HEK293T (cell line): Measurements from ENCODE around the gene ZNF414.
A peak's percentile ranks its signal among the peaks of the same experiment; 100 is the strongest.

Experiments
- CTCF ChIA-PET: fragments of 350-600 bp; formaldehyde crosslinking; extraction: SDS; loops from one replicate; lab custom pipeline; 2021; ENCODE audit warnings: antibody characterized with exemption, inconsistent platforms; lab: Yijun Ruan, JAX
- POLR2A ChIA-PET: fragments of 350-600 bp; formaldehyde crosslinking; extraction: SDS; loops from one replicate; lab custom pipeline; 2020; ENCODE audit warnings: antibody characterized with exemption, inconsistent platforms; lab: Yijun Ruan, JAX
- DNase-seq: peaks from one replicate; pipeline ENCODE4 v3.0.0; 2012; ENCODE audit warnings: mixed read lengths; ENCODE audit errors: extremely low spot score
- ARNT ChIP-seq: fragments of 450-650 bp; IDR thresholded peaks from 2 replicates; pipeline ENCODE4 v1.6.1; 2017; ENCODE audit warnings: mild to moderate bottlenecking
- BHLHE40 ChIP-seq: fragments of 450-650 bp; IDR thresholded peaks from 2 replicates; pipeline ENCODE4 v1.6.1; 2016; ENCODE audit warnings: mild to moderate bottlenecking, moderate library complexity, borderline replicate concordance
- CTBP1 ChIP-seq: fragments of 450-650 bp; IDR thresholded peaks from 2 replicates; pipeline ENCODE4 v1.6.1; 2016; ENCODE audit warnings: borderline replicate concordance
- ELF4 ChIP-seq: fragments of 450-650 bp; IDR thresholded peaks from 2 replicates; pipeline ENCODE4 v1.6.1; 2017; ENCODE audit warnings: antibody characterized with exemption
- FOXA1 ChIP-seq: fragments of 450-650 bp; IDR thresholded peaks from 2 replicates; pipeline ENCODE4 v1.6.1; 2016; ENCODE audit warnings: mild to moderate bottlenecking
- FOXK2 ChIP-seq: fragments of 450-650 bp; IDR thresholded peaks from 2 replicates; pipeline ENCODE4 v1.6.1; 2016; ENCODE audit warnings: mild to moderate bottlenecking
- FOXM1 ChIP-seq: fragments of 450-650 bp; IDR thresholded peaks from 2 replicates; pipeline ENCODE4 v1.6.1; 2017; ENCODE audit warnings: mild to moderate bottlenecking, borderline replicate concordance
- HDGF ChIP-seq: fragments of 450-650 bp; IDR thresholded peaks from 2 replicates; pipeline ENCODE4 v1.6.1; 2017; ENCODE audit warnings: antibody characterized with exemption, borderline replicate concordance
- L3MBTL2 ChIP-seq: fragments of 450-650 bp; conservative IDR thresholded peaks from 2 replicates; pipeline ENCODE4 v1.6.1; 2016; ENCODE audit warnings: mild to moderate bottlenecking
- LEF1 ChIP-seq: fragments of 450-650 bp; IDR thresholded peaks from 2 replicates; pipeline ENCODE4 v1.6.1; 2017; ENCODE audit warnings: mild to moderate bottlenecking, borderline replicate concordance
- NFRKB ChIP-seq: fragments of 450-650 bp; IDR thresholded peaks from 2 replicates; pipeline ENCODE4 v1.6.1; 2016; ENCODE audit warnings: mild to moderate bottlenecking, moderate library complexity
- SP1 ChIP-seq: fragments of 450-650 bp; IDR thresholded peaks from 2 replicates; pipeline ENCODE4 v1.6.1; 2017
- SUZ12 ChIP-seq: fragments of 450-650 bp; IDR thresholded peaks from 2 replicates; pipeline ENCODE4 v1.6.1; 2016; ENCODE audit warnings: mild to moderate bottlenecking
- TARDBP ChIP-seq: fragments of 450-650 bp; IDR thresholded peaks from 2 replicates; pipeline ENCODE4 v1.6.1; 2016
- ZNF384 ChIP-seq: fragments of 450-650 bp; IDR thresholded peaks from 2 replicates; pipeline ENCODE4 v1.6.1; 2016
- TF ChIP-seq, protein P1 (sequence below): fragments of 450-650 bp; IDR thresholded peaks from 2 replicates; pipeline ENCODE4 v1.6.1; 2016

ZNF414 gene

DNA sequence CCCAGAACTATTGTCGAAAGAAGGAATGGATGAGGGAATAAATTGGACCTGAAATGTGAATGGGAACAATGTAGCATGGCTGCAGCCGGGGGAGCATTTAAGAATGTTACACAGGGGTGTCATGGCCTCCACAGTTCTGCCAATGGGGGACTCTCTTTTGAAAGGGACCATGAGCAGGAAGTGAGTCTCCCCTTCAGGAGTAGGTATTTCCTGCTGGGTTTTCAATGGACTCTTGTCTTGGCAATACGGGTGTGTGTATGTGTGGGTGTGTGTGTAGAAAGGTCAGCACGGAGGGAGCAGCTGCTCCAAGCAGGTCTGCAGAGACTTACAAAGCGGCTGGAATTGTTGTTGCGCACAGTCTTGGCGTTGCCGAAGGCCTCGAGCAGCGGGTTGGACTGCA lies 38.8 kb upstream of the ZNF414 start:
- TF ChIP-seq, protein P1, sequence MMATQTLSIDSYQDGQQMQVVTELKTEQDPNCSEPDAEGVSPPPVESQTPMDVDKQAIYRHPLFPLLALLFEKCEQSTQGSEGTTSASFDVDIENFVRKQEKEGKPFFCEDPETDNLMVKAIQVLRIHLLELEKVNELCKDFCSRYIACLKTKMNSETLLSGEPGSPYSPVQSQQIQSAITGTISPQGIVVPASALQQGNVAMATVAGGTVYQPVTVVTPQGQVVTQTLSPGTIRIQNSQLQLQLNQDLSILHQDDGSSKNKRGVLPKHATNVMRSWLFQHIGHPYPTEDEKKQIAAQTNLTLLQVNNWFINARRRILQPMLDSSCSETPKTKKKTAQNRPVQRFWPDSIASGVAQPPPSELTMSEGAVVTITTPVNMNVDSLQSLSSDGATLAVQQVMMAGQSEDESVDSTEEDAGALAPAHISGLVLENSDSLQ: no peak
- TF ChIP-seq FOXK2 (no peak), FOXA1 (no peak), ELF4 (no peak), ARNT (no peak), L3MBTL2 (no peak), ZNF384 (no peak), SUZ12 (no peak), FOXM1 (no peak), TARDBP (no peak), BHLHE40 (no peak), LEF1 (no peak), SP1 (no peak), HDGF (no peak), CTBP1 (no peak), NFRKB (no peak)
- CTCF ChIA-PET: no interaction called here
- POLR2A ChIA-PET: no interaction called here
- peak; percentile 58 for DNase-seq

GRCh38 chr19:8550070-8550469 lies 36.1 kb upstream of the ZNF414 start:
- DNase-seq: no peak
- ChIA-PET POLR2A (no interaction called here), CTCF (no interaction called here)
- TF ChIP-seq FOXA1 (no peak), CTBP1 (no peak), HDGF (no peak), LEF1 (no peak), SP1 (no peak), ARNT (no peak), FOXM1 (no peak), SUZ12 (no peak), L3MBTL2 (no peak)
- TF ChIP-seq, protein P1: no peak

GRCh38 chr19:8545743-8546142 lies 31.8 kb upstream of the ZNF414 start:
- POLR2A ChIA-PET: interaction anchor here (0.9 to 2.7 kb wide), 2 partner anchors 20 to 32 kb away, joined by 3 to 9 read pairs; partner anchors contain the start of gene ZNF414
- TF ChIP-seq CTBP1: no peak
- no peak for TF ChIP-seq HDGF
- no peak for TF ChIP-seq FOXA1
- TF ChIP-seq ELF4: no peak
- CTCF ChIA-PET: no interaction called here
- no peak for DNase-seq

- ChIA-PET CTCF (interaction anchor here (0.5 kb wide), 1 partner anchor 35 kb away, joined by 3 read pairs; no protein-coding TSS in a partner anchor), POLR2A (no interaction called here)
- no peak for TF ChIP-seq FOXM1
- TF ChIP-seq NFRKB: no peak
- no peak for TF ChIP-seq CTBP1
- TF ChIP-seq, protein P1: no peak
- no peak for TF ChIP-seq BHLHE40
- no peak for TF ChIP-seq HDGF
- TF ChIP-seq FOXA1: no peak
- TF ChIP-seq ELF4: no peak
- no peak for DNase-seq
These were observed 30.2 kb upstream of the ZNF414 start for GRCh38 chr19:8544168-8544567.

DNA sequence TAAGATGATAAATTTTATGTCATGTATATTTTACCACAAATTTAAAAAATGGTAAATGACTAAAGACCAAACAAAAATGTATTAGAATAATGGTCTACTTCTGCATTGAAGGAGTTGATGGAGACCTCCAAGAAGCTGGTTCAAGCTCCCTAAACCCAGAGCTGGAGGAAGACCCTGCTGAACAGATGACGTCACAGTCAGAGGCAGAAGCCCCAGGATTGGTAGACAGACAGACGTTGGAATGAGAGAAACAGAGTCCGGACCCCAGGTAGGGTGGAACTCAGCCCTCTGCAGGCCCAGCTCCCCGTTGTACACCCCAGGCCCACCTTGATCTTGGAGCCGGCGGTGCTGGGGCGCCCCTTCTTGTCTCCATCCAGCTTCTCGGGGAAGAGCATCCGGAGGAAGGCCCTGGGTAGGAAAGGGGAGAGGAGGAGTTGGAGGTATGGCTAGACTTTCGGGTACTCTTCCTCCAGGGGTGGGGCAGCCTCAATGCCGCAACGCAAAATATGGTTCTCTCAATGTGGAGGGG lies 25.7 kb upstream of the ZNF414 start:
- CTCF ChIA-PET: no interaction called here
- DNase-seq: no peak
- TF ChIP-seq SUZ12 (no peak), HDGF (no peak)
- POLR2A ChIA-PET: interaction anchor here (1.8 kb wide), 1 partner anchor 13 kb away, joined by 4 read pairs; no protein-coding TSS in a partner anchor

DNA sequence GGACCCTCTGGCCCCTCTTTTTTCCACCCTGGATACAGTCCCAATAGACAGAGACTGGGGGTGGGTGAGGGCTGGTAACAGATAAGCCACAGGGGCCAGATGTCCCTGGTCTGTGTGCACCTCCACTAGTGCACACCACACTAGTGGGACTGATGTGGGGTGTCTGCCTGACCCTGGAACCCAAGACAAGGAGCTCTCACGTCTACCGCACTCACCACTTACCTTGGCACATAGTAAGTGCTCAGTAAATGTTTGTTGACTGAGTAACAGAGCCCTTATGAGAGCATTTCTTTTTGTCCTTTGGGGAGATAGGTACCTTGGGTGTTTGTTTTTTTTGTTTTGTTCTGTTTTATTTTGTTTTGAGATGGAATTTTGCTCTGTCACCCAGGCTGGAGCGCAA lies 23.1 kb upstream of the ZNF414 start:
- no peak for DNase-seq
- POLR2A ChIA-PET: interaction anchor here (1.1 kb wide), 1 partner anchor 11 kb away, joined by 5 read pairs; no protein-coding TSS in a partner anchor
- no peak for TF ChIP-seq SUZ12
- TF ChIP-seq HDGF: no peak
- no peak for TF ChIP-seq FOXK2
- TF ChIP-seq CTBP1: no peak
- no peak for TF ChIP-seq BHLHE40
- TF ChIP-seq TARDBP: no peak
- TF ChIP-seq, protein P1: no peak
- no peak for TF ChIP-seq LEF1
- no peak for TF ChIP-seq FOXA1
- CTCF ChIA-PET: no interaction called here
